SJSA1 (cell line): ENCODE results near the gene NEK6. TPM values are rescaled to one million over a fixed set of nuclear protein-coding genes. Genes with fewer than 3 reads are reported as not detected.

Experiments used
- DNase-seq, 2 experiments: peaks; one replicate each; pipeline ENCODE4 v3.0.0-alpha.2; 2015 to 2020; ENCODE audit warnings: low spot score in 2 of 2, low read depth in 1 of 2
- H3K27ac ChIP-seq: fragments of 250-450 bp; sonication (Bioruptor Pico); 2 replicates; pipeline ENCODE4 v1.5.1; 2020; ENCODE audit warnings: mild to moderate bottlenecking, moderate library complexity
- H3K27me3 ChIP-seq: fragments of 250-450 bp; sonication (Bioruptor Pico); replicated peaks from 2 replicates; pipeline ENCODE4 v1.5.1; 2020; ENCODE audit warnings: mild to moderate bottlenecking, moderate library complexity
- H3K36me3 ChIP-seq: fragments of 250-450 bp; sonication (Bioruptor Pico); 2 replicates; pipeline ENCODE4 v1.5.1; 2020; ENCODE audit warnings: mild to moderate bottlenecking
- H3K4me1 ChIP-seq: fragments of 250-450 bp; sonication (Bioruptor Pico); replicated peaks from 2 replicates; pipeline ENCODE4 v1.6.1; 2021; ENCODE audit warnings: mild to moderate bottlenecking
- H3K4me3 ChIP-seq: fragments of 250-450 bp; sonication (Bioruptor Pico); 2 replicates; pipeline ENCODE4 v1.5.1; 2020; ENCODE audit warnings: mild to moderate bottlenecking
- H3K9me3 ChIP-seq: fragments of 250-450 bp; sonication (Bioruptor Pico); replicated peaks from 2 replicates; pipeline ENCODE4 v1.5.1; 2020; ENCODE audit warnings: mild to moderate bottlenecking
- total RNA-seq: library from RNA; depleted of rRNA; stranded (reverse); fragments of >200 nt; shearing (Covaris generic); gene quantifications from 2 replicates; pipeline ENCODE4 v1.2.3, GENCODE V29; 2014

Gene NEK6
- total RNA-seq, 1 experiment from 2014 or later: 32.0 TPM

DNA sequence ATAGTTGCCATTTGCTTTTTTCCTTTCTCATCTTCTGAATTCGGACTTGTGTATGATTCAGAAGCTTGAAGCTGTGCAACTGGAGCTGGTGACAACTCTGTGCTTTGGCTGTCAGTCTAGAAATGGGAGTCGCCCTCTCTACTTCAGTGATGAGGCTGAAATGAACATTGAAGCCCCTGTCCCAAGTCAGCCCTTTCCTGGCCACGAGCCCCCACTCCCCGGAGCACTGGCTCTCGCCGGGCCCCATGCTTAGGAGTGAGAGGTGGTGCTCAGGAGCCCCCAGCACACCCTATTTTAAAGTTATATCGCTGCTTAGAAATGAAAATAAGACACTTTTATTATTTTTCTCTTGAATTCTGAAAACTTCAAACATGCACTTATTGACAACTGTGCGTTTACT lies 91.5 kb downstream of the NEK6 start:
- Histone ChIP-seq H3K9me3 (no peaks in the 10 kb centered on the region), H3K4me1 (no peaks in the 10 kb centered on the region), H3K4me3 (no peak overlapping the region), H3K27ac (no peak overlapping the region), H3K27me3 (no peaks in the 10 kb centered on the region), H3K36me3 (peaks cover 100% of the 10 kb centered on the region)
- DNase-seq: no peak

- no peak overlapping the region for H3K4me3 ChIP-seq
- no peak overlapping the region for H3K27ac ChIP-seq
- H3K36me3 ChIP-seq: peaks cover 100% of the 10 kb centered on the region
- no peaks in the 10 kb centered on the region for H3K27me3 ChIP-seq
- DNase-seq: no peak
- H3K9me3 ChIP-seq: no peaks in the 10 kb centered on the region
- no peaks in the 10 kb centered on the region for H3K4me1 ChIP-seq
Measured at GRCh38 chr9:124349675-124350493, 92.1 kb downstream of the NEK6 start.

GRCh38 chr9:124350494-124351263 lies 92.9 kb downstream of the NEK6 start:
- H3K27me3 ChIP-seq: no peaks in the 10 kb centered on the region
- H3K36me3 ChIP-seq: peaks cover 100% of the 10 kb centered on the region
- H3K4me3 ChIP-seq: no peak overlapping the region
- no peaks in the 10 kb centered on the region for H3K4me1 ChIP-seq
- H3K9me3 ChIP-seq: no peaks in the 10 kb centered on the region
- peak in 1 of 2 experiments; percentile 37 for DNase-seq
- no peak overlapping the region for H3K27ac ChIP-seq

DNA sequence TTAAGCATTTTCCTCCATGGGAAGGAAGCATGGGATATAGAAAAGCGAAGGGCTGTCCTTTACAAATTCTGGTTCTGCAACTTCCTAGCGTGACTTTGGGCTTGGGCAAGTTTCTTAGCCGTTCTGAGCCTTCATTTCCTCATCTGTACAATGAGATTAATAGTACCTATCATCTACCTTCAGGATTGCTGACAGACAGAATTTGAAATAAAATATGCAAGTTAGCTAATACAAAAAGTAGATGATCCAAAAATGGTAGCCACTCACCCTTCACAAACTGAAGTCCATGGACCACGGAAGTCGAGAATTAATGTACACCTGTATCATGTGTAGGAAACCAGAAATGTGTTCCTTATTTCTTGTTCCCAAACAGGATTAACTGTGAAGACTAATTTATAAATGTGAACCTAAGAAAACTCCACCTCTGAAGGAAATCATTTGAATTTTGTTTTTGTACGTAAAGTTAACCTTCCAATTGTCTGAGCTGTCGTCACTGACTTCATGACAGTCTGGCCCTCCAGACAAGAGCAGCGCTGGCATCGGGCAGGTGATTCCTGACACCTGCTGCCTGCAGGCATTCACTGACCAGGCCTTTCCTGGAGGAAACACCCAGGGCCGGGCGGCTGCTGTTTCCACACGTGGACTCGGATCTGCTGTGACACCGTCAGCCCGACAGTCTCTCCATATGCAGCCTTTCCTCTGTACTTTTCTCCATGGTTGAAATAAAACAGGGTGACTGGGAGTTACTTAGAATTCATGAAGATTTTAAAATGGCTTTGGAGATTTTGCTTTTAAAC lies 94.1 kb downstream of the NEK6 start:
- DNase-seq: no peak
- Histone ChIP-seq H3K27me3 (no peaks in the 10 kb centered on the region), H3K27ac (no peak overlapping the region), H3K36me3 (peaks cover 100% of the 10 kb centered on the region), H3K4me1 (no peaks in the 10 kb centered on the region), H3K9me3 (no peaks in the 10 kb centered on the region), H3K4me3 (no peak overlapping the region)

GRCh38 chr9:124352616-124353015 lies 94.9 kb downstream of the NEK6 start:
- no peak overlapping the region for H3K27ac ChIP-seq
- H3K4me3 ChIP-seq: no peak overlapping the region
- no peak for DNase-seq
- H3K27me3 ChIP-seq: no peaks in the 10 kb centered on the region
- peaks cover 100% of the 10 kb centered on the region for H3K36me3 ChIP-seq
- H3K9me3 ChIP-seq: no peaks in the 10 kb centered on the region
- H3K4me1 ChIP-seq: no peaks in the 10 kb centered on the region

- Histone ChIP-seq H3K27ac (no peak overlapping the region), H3K36me3 (peaks cover 100% of the 10 kb centered on the region), H3K4me1 (no peaks in the 10 kb centered on the region), H3K9me3 (no peaks in the 10 kb centered on the region), H3K27me3 (no peaks in the 10 kb centered on the region), H3K4me3 (no peak overlapping the region)
- DNase-seq: no peak
Measured at GRCh38 chr9:124353166-124353768, 95.5 kb downstream of the NEK6 start.

- H3K36me3 ChIP-seq: peaks cover 100% of the 10 kb centered on the region
- DNase-seq: no peak
- H3K27ac ChIP-seq: no peak overlapping the region
- no peaks in the 10 kb centered on the region for H3K27me3 ChIP-seq
- H3K9me3 ChIP-seq: no peaks in the 10 kb centered on the region
- no peaks in the 10 kb centered on the region for H3K4me1 ChIP-seq
- no peak overlapping the region for H3K4me3 ChIP-seq
Measured at GRCh38 chr9:124353811-124354274, 96.1 kb downstream of the NEK6 start.

DNA sequence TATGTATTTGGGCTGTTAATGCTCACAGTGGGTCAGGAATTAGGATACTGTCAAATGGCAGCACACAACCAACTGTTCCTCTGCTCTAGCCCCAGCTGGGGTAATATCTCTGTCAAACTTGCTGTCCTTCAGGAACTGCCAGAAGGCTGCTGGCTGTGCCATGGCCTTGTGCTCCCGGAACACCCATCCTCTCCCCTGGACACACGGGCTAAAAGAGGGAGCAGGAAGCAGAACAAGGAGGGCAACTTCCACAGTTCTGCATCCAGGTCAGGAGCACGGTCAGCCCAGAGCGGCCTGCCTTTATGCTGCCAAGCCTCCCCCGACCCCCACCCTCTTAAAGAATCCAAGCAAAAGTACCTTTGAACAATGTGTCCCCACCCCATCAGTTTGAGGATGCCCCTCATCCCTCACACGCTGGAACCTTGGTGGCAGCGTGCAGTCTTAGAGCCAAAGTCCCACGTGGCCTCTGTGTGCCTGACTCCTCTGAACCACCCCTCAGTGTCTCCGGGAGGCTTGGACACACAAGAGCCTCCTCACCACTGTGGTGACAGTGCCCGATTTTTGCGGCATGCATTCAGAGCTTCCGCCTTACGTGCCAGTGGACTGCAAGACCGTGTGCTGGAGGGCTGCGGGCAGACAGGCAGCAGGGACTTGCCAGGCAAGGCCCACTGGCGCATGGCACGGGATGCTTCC lies 96.7 kb downstream of the NEK6 start:
- no peak for DNase-seq
- no peaks in the 10 kb centered on the region for H3K9me3 ChIP-seq
- no peaks in the 10 kb centered on the region for H3K27me3 ChIP-seq
- H3K4me3 ChIP-seq: no peak overlapping the region
- peaks cover 97% of the 10 kb centered on the region for H3K36me3 ChIP-seq
- H3K27ac ChIP-seq: no peak overlapping the region
- H3K4me1 ChIP-seq: no peaks in the 10 kb centered on the region

DNA sequence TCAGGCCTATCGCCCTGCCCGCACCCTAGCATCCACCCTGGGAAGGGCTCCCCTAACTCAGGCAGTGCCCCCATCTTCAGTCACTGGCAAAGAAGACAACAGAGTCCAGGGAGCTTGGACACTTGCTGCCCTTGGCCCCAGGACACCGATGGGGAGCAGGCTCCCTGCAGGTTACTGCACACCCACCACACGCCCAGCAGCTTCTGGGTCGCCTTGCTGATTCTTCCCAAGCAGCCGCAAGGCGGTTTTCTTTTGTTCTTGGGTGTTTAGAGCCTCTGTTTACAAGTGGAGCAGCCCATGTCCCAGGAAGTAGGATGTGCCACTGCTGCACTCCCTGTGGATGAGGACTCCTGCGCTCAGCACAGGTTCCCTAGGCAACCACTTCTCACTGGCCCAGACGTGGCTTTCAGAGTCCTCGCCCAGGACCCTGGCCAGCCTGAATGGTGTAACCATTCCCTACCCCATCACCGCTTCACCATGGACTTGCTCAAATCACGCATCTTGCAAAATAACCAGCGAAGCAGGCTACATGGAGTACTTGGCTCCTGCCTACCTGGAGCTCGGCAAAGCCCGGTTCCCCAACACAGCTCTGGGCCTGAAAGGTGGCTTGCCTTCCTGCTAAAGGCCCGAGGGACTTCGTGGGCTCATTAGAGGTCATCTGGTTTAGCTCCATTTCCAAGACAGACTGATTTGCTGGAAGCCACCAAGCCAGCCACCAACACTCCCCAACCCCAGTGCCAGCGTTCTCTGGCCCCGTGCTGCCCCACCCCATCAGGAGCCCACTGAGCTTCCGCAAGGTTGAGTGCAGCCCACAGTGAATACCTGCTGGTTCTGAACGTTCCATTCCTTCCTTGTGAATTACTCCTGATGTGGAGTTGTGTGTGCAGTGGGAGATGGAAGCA lies 97.5 kb downstream of the NEK6 start:
- H3K36me3 ChIP-seq: peaks cover 95% of the 10 kb centered on the region
- no peaks in the 10 kb centered on the region for H3K4me1 ChIP-seq
- H3K27me3 ChIP-seq: no peaks in the 10 kb centered on the region
- H3K9me3 ChIP-seq: no peaks in the 10 kb centered on the region
- H3K27ac ChIP-seq: no peak overlapping the region
- DNase-seq: no peak
- H3K4me3 ChIP-seq: no peak overlapping the region

GRCh38 chr9:124355941-124356744 lies 98.4 kb downstream of the NEK6 start:
- H3K4me3 ChIP-seq: no peak overlapping the region
- DNase-seq: no peak
- no peaks in the 10 kb centered on the region for H3K4me1 ChIP-seq
- H3K27ac ChIP-seq: no peak overlapping the region
- H3K9me3 ChIP-seq: no peaks in the 10 kb centered on the region
- peaks cover 87% of the 10 kb centered on the region for H3K36me3 ChIP-seq
- H3K27me3 ChIP-seq: no peaks in the 10 kb centered on the region

- DNase-seq: no peak
- Histone ChIP-seq H3K36me3 (peaks cover 85% of the 10 kb centered on the region), H3K9me3 (no peaks in the 10 kb centered on the region), H3K27me3 (no peaks in the 10 kb centered on the region), H3K4me1 (no peaks in the 10 kb centered on the region), H3K27ac (no peak overlapping the region), H3K4me3 (no peak overlapping the region)
Measured at GRCh38 chr9:124356745-124357390, 99.1 kb downstream of the NEK6 start.
